K562 (cell line): Measurements from ENCODE around the gene ATXN1. TPM values are rescaled to one million over a fixed set of nuclear protein-coding genes. Genes with fewer than 3 reads are reported as not detected.

Experiments
- ATAC-seq: fragments of 200-7000 bp; cut with Tn5 transposase; 3 replicates; pipeline ENCODE4 v1.9.1; 2020; ENCODE audit warnings: moderate library complexity
- BruUV-seq: library from RNA; stranded (reverse); fragments of 400-500 nt; replicated peaks from 2 replicates; lab custom pipeline; 2021; lab: Mats Ljungman, UMichigan
- CTCF ChIA-PET: fragments of 300-600 bp; formaldehyde crosslinking; extraction: SDS; loops from one replicate; lab custom pipeline; 2021; ENCODE audit warnings: low intra/inter-chr PET ratio; lab: Yijun Ruan, JAX
- POLR2A ChIA-PET: fragments of 300-600, 350-650 bp; sonication (Branson Sonifier 250); formaldehyde crosslinking; extraction: SDS; loops from one replicate; lab custom pipeline; 2021; ENCODE audit warnings: antibody characterized with exemption, inconsistent platforms; lab: Yijun Ruan, JAX
- DNase-seq, 4 experiments: peaks; one replicate each; pipeline versions ENCODE4 v3.0.0 to v3.0.0-alpha.2; 2011 to 2018; ENCODE audit warnings: low spot score in 3 of 4, mixed read lengths in 3 of 4; ENCODE audit errors: extremely low read depth in 1 of 4
- FAIRE-seq: peaks from 2 replicates; lab custom pipeline; 2011; peaks lifted over from hg19 to GRCh38; lab: Jason Lieb, UNC
- H2AFZ ChIP-seq: 2 replicates; pipeline ENCODE4 v1.6.0; 2011; ENCODE audit warnings: low read depth, low read length, control low read depth, inconsistent platforms
- H3K27ac ChIP-seq: fragments of 200-600 bp; 3 replicates; pipeline ENCODE4 v1.8.0; 2011; ENCODE audit warnings: low read depth, mild to moderate bottlenecking, control low read depth, inconsistent platforms, low read length, moderate library complexity, mixed read lengths; ENCODE audit errors: extremely low read depth
- H3K27me3 ChIP-seq, 2 experiments: fragments of 300-600 bp in 1 of 2; 2 replicates in 1 of 2; 3 replicates in 1 of 2; pipeline versions ENCODE4 v1.6.0 to v1.8.0; 2011; ENCODE audit warnings: inconsistent platforms in 2 of 2, low read length in 2 of 2, mild to moderate bottlenecking in 1 of 2, mixed read lengths in 1 of 2, moderate library complexity in 1 of 2; ENCODE audit not compliant: control insufficient read depth in 2 of 2, insufficient read depth in 2 of 2
- H3K36me3 ChIP-seq: fragments of 300-600 bp; 3 replicates; pipeline ENCODE4 v1.8.0; 2011; ENCODE audit warnings: mild to moderate bottlenecking, low read length, inconsistent platforms; ENCODE audit not compliant: control insufficient read depth, insufficient read depth
- H3K4me1 ChIP-seq, 2 experiments: fragments of 200-600 bp in 1 of 2; replicated peaks in 1 of 2; 2 replicates in 1 of 2; 3 replicates in 1 of 2; pipeline versions ENCODE4 v1.5.1 to v1.8.0; 2011; ENCODE audit warnings: inconsistent platforms in 2 of 2, low read length in 2 of 2, mild to moderate bottlenecking in 1 of 2, mixed read lengths in 1 of 2, moderate library complexity in 1 of 2; ENCODE audit not compliant: control insufficient read depth in 2 of 2, insufficient read depth in 2 of 2
- H3K4me2 ChIP-seq: 2 replicates; pipeline ENCODE4 v1.6.1; 2011; ENCODE audit warnings: low read length, control low read depth, inconsistent platforms, mixed read lengths; ENCODE audit not compliant: insufficient read depth
- H3K4me3 ChIP-seq: fragments of 200-600 bp; sonication (generic), shearing (Covaris generic); 2 replicates; pipeline ENCODE4 v1.5.1; 2016; ENCODE audit warnings: control low read depth, inconsistent platforms
- H3K79me2 ChIP-seq: fragments of 200-600 bp; 3 replicates; pipeline ENCODE4 v1.8.0; 2011; ENCODE audit warnings: low read length, inconsistent platforms; ENCODE audit not compliant: control insufficient read depth, insufficient read depth
- H3K9ac ChIP-seq, 2 experiments: 2 replicates each; pipeline versions ENCODE4 v1.6.0 to v1.6.1; 2011; ENCODE audit warnings: low read depth in 2 of 2, low read length in 2 of 2, control low read depth in 1 of 2, inconsistent platforms in 1 of 2, mild to moderate bottlenecking in 1 of 2, mixed read lengths in 1 of 2; ENCODE audit not compliant: insufficient read depth in 1 of 2
- H3K9me1 ChIP-seq: one replicate; pipeline ENCODE4 v1.6.0; 2011; ENCODE audit warnings: inconsistent platforms, mild to moderate bottlenecking, low read length, moderate library complexity; ENCODE audit not compliant: control insufficient read depth, insufficient read depth
- H3K9me3 ChIP-seq: replicated peaks from 2 replicates; pipeline ENCODE4 v1.5.1; 2011; ENCODE audit warnings: low read depth, low read length, inconsistent platforms; ENCODE audit not compliant: control insufficient read depth, insufficient read depth
- H4K20me1 ChIP-seq: replicated peaks from 2 replicates; pipeline ENCODE4 v1.6.1; 2011; ENCODE audit warnings: low read length, inconsistent platforms, mixed read lengths; ENCODE audit not compliant: control insufficient read depth, insufficient read depth
- ATF1 ChIP-seq, 2 experiments: fragments of 450-650 bp in 1 of 2; IDR thresholded peaks; 2 replicates each; pipeline ENCODE4 v1.6.1; 2016; ENCODE audit warnings: missing compliant biosample characterization in 1 of 2, missing genetic modification characterization in 1 of 2
- COPS2 ChIP-seq: fragments of 450-650 bp; conservative IDR thresholded peaks from 2 replicates; pipeline ENCODE4 v1.6.1; 2016; ENCODE audit warnings: mild to moderate bottlenecking, moderate library complexity
- EWSR1 ChIP-seq: fragments of 450-650 bp; IDR thresholded peaks from 2 replicates; pipeline ENCODE4 v1.6.1; 2018; ENCODE audit warnings: borderline replicate concordance, mild to moderate bottlenecking, low read depth, moderate library complexity; ENCODE audit not compliant: partially characterized antibody
- KLF6 ChIP-seq: fragments of 250-450 bp; sonication (Bioruptor Pico); IDR thresholded peaks from 2 replicates; pipeline ENCODE4 v1.4.0; 2020; ENCODE audit warnings: mild to moderate bottlenecking, moderate library complexity, borderline replicate concordance
- MCM5 ChIP-seq: fragments of 450-650 bp; IDR thresholded peaks from 2 replicates; pipeline ENCODE4 v1.6.1; 2016; ENCODE audit warnings: low read depth
- NFE2L1 ChIP-seq: fragments of 450-650 bp; IDR thresholded peaks from 2 replicates; pipeline ENCODE4 v1.6.1; 2016; ENCODE audit warnings: missing genetic modification characterization, low read depth, mild to moderate bottlenecking, missing compliant biosample characterization, moderate library complexity, borderline replicate concordance
- ZKSCAN1 ChIP-seq: fragments of 150-350 bp; IDR thresholded peaks from 2 replicates; pipeline ENCODE4 v1.6.1; 2016; ENCODE audit warnings: low read depth, low read length
- ZNF282 ChIP-seq: sonication (generic); formaldehyde crosslinking; IDR thresholded peaks from 2 replicates; pipeline ENCODE4 v1.8.1; 2023; ENCODE audit warnings: missing genetic modification reagents
- ZNF644 ChIP-seq: fragments of 200-800 bp; sonication (Bioruptor generic); IDR thresholded peaks from 2 replicates; pipeline ENCODE4 v1.6.1; 2016; ENCODE audit warnings: low read depth, missing genetic modification characterization, missing compliant biosample characterization
- whole genome bisulfite sequencing: fragments of 100-300 bp; shearing (Covaris generic); methylation state at CpG from one replicate; pipeline ENCODE4 v1.1.6; 2016; ENCODE audit warnings: low coverage, mixed read lengths; ENCODE audit not compliant: insufficient coverage; ENCODE audit errors: missing lambda C conversion rate; 5-methylcytosine and 5-hydroxymethylcytosine counted together
- in situ Hi-C: fragments of 300-500 bp; cut with MboI; formaldehyde crosslinking; loops from 4 replicates; pipeline ENCODE4 v1.15.0; 2018; ENCODE audit warnings: inconsistent platforms, mixed read lengths
- intact Hi-C: fragments of 100-400 bp; cut with micrococcal nuclease; formaldehyde crosslinking; loops from 2 replicates; pipeline ENCODE4 v1.14.2; 2022
- polyA plus RNA-seq, 8 experiments: library from polyadenylated mRNA; depleted of rRNA in 4 of 8; stranded (reverse) in 5 of 8; unstranded in 3 of 8; fragments of >200 nt; fragmentation: Nextera tagmentation in 2 of 8; fragmentation: Illumina TruSeq in 1 of 8; extraction: Ambion mirVana in 2 of 8; extraction: Trizol in 1 of 8; gene quantifications; 2 replicates each; pipeline versions ENCODE4 v1.2.1 to v1.2.3, GENCODE V29; 2011 to 2014; ENCODE audit warnings: inconsistent platforms in 1 of 8, missing spikeins in 1 of 8
- total RNA-seq, 7 experiments: library from RNA; depleted of rRNA in 6 of 7; stranded (reverse); fragments of >200 nt in 6 of 7; fragmentation: Illumina TruSeq in 2 of 7; extraction: Trizol in 2 of 7; gene quantifications; 2 replicates each; pipeline versions ENCODE4 v1.2.1 to v1.2.3, GENCODE V29; 2011 to 2021; ENCODE audit warnings: low replicate concordance in 1 of 7
- TF ChIP-seq, protein P1 (sequence below): fragments of 250-450 bp; sonication (Bioruptor Pico); IDR thresholded peaks from 2 replicates; pipeline ENCODE4 v1.8.0; 2022; ENCODE audit warnings: inconsistent platforms, mild to moderate bottlenecking, moderate library complexity, borderline replicate concordance
- TF ChIP-seq, protein P2 (sequence below): fragments of 250-450 bp; sonication (Bioruptor Pico); IDR thresholded peaks from 2 replicates; pipeline ENCODE4 v1.4.0; 2020; ENCODE audit warnings: mild to moderate bottlenecking, moderate library complexity, borderline replicate concordance

The ATXN1 gene
- total and polyA plus RNA-seq, 9 of the 15 experiments (the other 6 are each of a cell fraction or from before 2014, with no cell fraction given): under 0.01 to 1.2 (median 0.58) TPM

DNA sequence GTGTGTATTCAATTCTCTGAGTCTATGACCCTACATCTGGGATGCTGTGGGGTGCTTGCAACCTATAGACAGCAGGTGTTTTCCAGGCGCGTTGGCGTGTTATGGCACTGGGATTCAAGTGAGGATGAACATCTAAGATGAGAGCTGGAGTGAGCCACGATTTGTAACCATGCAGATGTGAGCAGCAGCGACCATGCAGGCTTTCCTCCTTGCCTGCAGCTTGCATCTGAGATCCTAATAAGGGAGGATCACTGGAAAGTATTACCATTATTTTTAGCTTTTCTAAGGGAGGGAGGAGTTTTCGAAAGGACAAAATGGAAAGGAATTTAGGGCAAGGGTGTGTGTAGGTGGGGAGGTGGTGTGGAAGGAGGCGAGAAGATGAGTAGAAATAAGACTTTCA lies 216.7 kb downstream of the ATXN1 start:
- H3K27ac ChIP-seq: no peak overlapping the region
- intact Hi-C loops (no loop called here), in situ Hi-C loops (no loop called here)
- H3K4me1 ChIP-seq: no peaks in the 10 kb centered on the region
- H3K4me2 ChIP-seq: no peak overlapping the region
- H4K20me1 ChIP-seq: no peaks in the 10 kb centered on the region
- 0% methylated on average over 7 of the region's 7 CpGs for WGBS
- H3K36me3 ChIP-seq: no peaks in the 10 kb centered on the region
- ChIA-PET POLR2A (no interaction called here), CTCF (no interaction called here)
- H3K27me3 ChIP-seq: peaks cover 12 to 43% of the 10 kb centered on the region in 2 experiments
- no peak overlapping the region for H3K4me3 ChIP-seq
- TF ChIP-seq MCM5: no peak
- no peak for TF ChIP-seq ZKSCAN1
- TF ChIP-seq NFE2L1 (tag): no peak
- TF ChIP-seq, protein P1, sequence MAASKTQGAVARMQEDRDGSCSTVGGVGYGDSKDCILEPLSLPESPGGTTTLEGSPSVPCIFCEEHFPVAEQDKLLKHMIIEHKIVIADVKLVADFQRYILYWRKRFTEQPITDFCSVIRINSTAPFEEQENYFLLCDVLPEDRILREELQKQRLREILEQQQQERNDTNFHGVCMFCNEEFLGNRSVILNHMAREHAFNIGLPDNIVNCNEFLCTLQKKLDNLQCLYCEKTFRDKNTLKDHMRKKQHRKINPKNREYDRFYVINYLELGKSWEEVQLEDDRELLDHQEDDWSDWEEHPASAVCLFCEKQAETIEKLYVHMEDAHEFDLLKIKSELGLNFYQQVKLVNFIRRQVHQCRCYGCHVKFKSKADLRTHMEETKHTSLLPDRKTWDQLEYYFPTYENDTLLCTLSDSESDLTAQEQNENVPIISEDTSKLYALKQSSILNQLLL (CRISPR knock-in tag): no peak
- no peak for TF ChIP-seq ZNF282
- no peak for TF ChIP-seq EWSR1
- no peak for TF ChIP-seq KLF6 (CRISPR knock-in tag)
- TF ChIP-seq, protein P2, sequence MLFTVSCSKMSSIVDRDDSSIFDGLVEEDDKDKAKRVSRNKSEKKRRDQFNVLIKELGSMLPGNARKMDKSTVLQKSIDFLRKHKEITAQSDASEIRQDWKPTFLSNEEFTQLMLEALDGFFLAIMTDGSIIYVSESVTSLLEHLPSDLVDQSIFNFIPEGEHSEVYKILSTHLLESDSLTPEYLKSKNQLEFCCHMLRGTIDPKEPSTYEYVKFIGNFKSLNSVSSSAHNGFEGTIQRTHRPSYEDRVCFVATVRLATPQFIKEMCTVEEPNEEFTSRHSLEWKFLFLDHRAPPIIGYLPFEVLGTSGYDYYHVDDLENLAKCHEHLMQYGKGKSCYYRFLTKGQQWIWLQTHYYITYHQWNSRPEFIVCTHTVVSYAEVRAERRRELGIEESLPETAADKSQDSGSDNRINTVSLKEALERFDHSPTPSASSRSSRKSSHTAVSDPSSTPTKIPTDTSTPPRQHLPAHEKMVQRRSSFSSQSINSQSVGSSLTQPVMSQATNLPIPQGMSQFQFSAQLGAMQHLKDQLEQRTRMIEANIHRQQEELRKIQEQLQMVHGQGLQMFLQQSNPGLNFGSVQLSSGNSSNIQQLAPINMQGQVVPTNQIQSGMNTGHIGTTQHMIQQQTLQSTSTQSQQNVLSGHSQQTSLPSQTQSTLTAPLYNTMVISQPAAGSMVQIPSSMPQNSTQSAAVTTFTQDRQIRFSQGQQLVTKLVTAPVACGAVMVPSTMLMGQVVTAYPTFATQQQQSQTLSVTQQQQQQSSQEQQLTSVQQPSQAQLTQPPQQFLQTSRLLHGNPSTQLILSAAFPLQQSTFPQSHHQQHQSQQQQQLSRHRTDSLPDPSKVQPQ (CRISPR knock-in tag): no peak
- TF ChIP-seq COPS2: no peak
- no peak for TF ChIP-seq ATF1 (CRISPR knock-in tag; IDR thresholded peaks at IDR 0.05)
- TF ChIP-seq ATF1 (tag; IDR thresholded peaks at IDR 0.05): no peak
- no peak for TF ChIP-seq ZNF644
- FAIRE-seq (no peak), DNase-seq (no peak), ATAC-seq (no peak)
- H3K9ac ChIP-seq: no peak overlapping the region
- H2AFZ ChIP-seq: no peak overlapping the region
- H3K79me2 ChIP-seq: no peaks in the 10 kb centered on the region
- no peaks in the 10 kb centered on the region for H3K9me1 ChIP-seq
- no TSS peak for BruUV-seq
- H3K9me3 ChIP-seq: no peaks in the 10 kb centered on the region
